Mesothelial cell of epicardium (in vitro differentiated cells): ENCODE measurements around the gene MTARC2. TPM values are rescaled to one million over a fixed set of nuclear protein-coding genes. Genes with fewer than 3 reads are reported as not detected.

Source experiments
- DNase-seq, 2 experiments: peaks; one replicate each; pipeline ENCODE4 v3.0.0; 2021; ENCODE audit warnings: low spot score in 2 of 2; ENCODE audit not compliant: unreplicated experiment in 2 of 2
- H3K27ac Mint-ChIP-seq: 2 replicates; pipeline ENCODE4 v1.8.0; 2021; ENCODE audit warnings: mixed read lengths
- H3K27me3 Mint-ChIP-seq: 2 replicates; pipeline ENCODE4 v1.8.0; 2021; ENCODE audit warnings: low read depth, mixed read lengths
- H3K36me3 Mint-ChIP-seq: 2 replicates; pipeline ENCODE4 v1.8.0; 2021; ENCODE audit warnings: mixed read lengths
- H3K4me1 Mint-ChIP-seq: 2 replicates; pipeline ENCODE4 v1.8.0; 2021; ENCODE audit warnings: mixed read lengths
- H3K4me3 Mint-ChIP-seq: 2 replicates; pipeline ENCODE4 v1.8.0; 2021; ENCODE audit warnings: mild to moderate bottlenecking, moderate library complexity, mixed read lengths
- H3K9me3 Mint-ChIP-seq: 2 replicates; pipeline ENCODE4 v1.8.0; 2021; ENCODE audit warnings: mixed read lengths
- total RNA-seq: library from RNA; stranded (reverse); gene quantifications from 3 replicates; pipeline ENCODE4 v1.2.1, GENCODE V29; 2021
- TF ChIP-seq, protein P1 (sequence below): fragments of 200-600 bp; sonication (generic); IDR thresholded peaks from one replicate; pipeline ENCODE4 v1.5.0; 2021; ENCODE audit warnings: antibody characterized with exemption; ENCODE audit not compliant: unreplicated experiment

MTARC2 gene
- total RNA-seq, 1 donor from 2014 or later: 12.5 TPM

DNA sequence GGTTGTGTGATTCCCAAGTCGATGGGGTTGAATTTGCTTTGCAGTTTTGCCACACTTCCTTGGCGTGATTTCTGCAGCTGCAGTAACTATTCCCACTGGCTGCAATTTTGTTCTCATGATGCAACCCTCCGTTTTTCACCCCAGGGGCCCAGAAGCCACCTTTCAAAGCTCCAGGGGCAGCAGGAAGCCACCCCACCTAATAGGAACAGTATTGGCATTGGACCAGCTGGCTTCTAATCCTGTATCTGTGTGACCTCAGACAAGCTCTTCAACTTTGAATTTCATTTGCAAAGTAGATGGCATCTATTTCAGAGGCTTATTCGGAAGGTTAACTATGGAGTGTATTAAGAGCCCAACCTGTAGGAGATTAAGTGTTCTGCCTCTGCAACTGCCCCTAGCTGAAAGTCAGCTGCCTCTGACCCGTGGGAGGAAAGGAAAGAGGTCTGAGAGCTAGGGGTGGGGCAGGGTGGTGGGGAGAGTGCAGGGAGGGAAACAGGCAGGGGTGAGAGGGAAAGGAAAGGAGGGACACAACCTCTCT lies 45.3 kb upstream of the MTARC2 start:
- Mint-ChIP-seq H3K4me1 (peaks cover 2% of the 10 kb centered on the region), H3K27me3 (no peaks in the 10 kb centered on the region), H3K9me3 (no peaks in the 10 kb centered on the region), H3K36me3 (no peaks in the 10 kb centered on the region), H3K4me3 (no peak overlapping the region), H3K27ac (no peak overlapping the region)
- DNase-seq: no peak
- TF ChIP-seq, protein P1, sequence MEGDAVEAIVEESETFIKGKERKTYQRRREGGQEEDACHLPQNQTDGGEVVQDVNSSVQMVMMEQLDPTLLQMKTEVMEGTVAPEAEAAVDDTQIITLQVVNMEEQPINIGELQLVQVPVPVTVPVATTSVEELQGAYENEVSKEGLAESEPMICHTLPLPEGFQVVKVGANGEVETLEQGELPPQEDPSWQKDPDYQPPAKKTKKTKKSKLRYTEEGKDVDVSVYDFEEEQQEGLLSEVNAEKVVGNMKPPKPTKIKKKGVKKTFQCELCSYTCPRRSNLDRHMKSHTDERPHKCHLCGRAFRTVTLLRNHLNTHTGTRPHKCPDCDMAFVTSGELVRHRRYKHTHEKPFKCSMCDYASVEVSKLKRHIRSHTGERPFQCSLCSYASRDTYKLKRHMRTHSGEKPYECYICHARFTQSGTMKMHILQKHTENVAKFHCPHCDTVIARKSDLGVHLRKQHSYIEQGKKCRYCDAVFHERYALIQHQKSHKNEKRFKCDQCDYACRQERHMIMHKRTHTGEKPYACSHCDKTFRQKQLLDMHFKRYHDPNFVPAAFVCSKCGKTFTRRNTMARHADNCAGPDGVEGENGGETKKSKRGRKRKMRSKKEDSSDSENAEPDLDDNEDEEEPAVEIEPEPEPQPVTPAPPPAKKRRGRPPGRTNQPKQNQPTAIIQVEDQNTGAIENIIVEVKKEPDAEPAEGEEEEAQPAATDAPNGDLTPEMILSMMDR: no peak

DNA sequence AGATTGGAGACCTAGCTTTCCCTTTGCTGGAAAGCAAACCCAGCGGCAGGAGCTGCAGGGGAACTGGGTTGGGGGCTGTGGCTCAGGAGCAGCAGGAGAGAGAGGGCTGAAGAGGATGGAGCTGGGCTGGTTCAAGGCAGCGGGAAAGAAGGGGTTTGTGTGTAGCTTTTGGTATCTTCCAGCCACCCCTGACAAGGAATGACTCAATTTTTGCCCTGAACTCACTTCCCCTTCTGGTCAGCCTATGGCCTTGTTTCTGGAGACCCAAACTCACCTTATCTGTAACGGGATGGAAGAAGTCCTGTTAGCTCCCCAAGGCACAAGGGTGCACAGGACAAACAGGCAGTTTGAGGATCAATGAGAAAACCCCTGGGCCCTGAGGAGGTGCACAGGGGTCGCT lies 44.8 kb upstream of the MTARC2 start:
- peaks cover 2% of the 10 kb centered on the region for H3K4me1 Mint-ChIP-seq
- no peak overlapping the region for H3K27ac Mint-ChIP-seq
- H3K27me3 Mint-ChIP-seq: no peaks in the 10 kb centered on the region
- DNase-seq: no peak
- TF ChIP-seq, protein P1: no peak
- H3K36me3 Mint-ChIP-seq: no peaks in the 10 kb centered on the region
- H3K9me3 Mint-ChIP-seq: no peaks in the 10 kb centered on the region
- no peak overlapping the region for H3K4me3 Mint-ChIP-seq

DNA sequence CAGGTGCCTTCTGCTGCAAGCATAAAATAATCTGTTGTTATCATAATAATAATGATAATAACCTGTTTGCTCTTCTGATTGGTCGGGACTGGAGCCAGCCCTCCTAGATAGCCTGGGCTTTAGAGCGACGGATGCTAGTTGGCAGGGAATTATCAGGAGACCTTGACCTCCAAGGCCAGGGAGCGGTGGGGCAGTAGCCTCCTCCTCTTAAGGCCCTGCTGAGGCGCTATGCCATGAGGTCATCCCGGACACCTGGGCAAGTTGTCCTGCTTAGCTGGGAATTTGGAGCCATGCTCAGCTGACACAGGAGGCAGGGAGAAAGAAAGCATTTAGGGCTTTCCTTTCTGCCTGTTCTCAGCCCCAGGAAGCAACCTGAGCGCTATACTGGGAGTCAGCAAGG lies 42.3 kb upstream of the MTARC2 start:
- Mint-ChIP-seq H3K27me3 (no peaks in the 10 kb centered on the region), H3K4me1 (no peaks in the 10 kb centered on the region), H3K36me3 (no peaks in the 10 kb centered on the region), H3K27ac (no peak overlapping the region), H3K9me3 (no peaks in the 10 kb centered on the region), H3K4me3 (no peak overlapping the region)
- TF ChIP-seq, protein P1: no peak
- DNase-seq: no peak

DNA sequence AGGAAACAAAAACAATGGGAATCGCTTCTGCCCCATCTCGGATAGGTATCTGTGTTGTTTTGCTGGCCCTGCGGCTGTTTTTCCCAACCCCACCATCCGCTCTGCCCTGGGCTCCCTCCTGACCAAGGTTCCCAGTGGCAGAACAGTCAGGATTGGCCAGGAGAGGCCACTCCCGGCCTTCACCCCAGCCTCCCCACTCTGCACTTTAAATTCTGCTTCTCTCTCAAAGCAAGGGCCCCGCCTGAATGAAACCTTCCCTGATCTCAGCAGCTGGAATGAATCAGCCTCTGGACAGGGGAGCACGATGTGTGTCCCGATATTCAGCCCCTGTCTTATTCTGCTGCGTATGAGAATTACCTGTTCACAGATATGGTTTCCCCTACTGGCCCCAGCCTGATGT lies 41.6 kb upstream of the MTARC2 start:
- TF ChIP-seq, protein P1: no peak
- Mint-ChIP-seq H3K4me1 (no peaks in the 10 kb centered on the region), H3K36me3 (no peaks in the 10 kb centered on the region), H3K27ac (no peak overlapping the region), H3K9me3 (no peaks in the 10 kb centered on the region), H3K27me3 (no peaks in the 10 kb centered on the region), H3K4me3 (no peak overlapping the region)
- DNase-seq: no peak

DNA sequence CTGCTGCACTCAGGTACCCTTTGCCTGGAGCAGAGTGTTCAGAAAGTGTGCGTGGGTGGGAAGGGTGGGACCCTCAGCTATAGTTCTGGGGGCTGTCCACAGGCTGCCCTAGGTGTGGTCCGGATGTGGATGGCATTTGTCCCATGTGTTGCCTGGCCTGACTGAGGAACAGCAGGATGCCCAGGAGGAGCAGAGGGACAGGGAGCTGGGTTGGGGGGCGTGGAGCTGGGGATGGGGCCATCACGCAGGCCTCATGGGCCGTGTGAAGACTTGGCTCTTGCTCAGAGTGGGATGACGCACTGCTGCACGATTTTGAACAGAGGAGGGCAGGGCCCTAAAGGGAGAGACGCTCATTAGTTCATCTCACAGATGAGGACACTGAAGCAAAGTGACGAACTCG lies 41.0 kb upstream of the MTARC2 start:
- no peaks in the 10 kb centered on the region for H3K4me1 Mint-ChIP-seq
- H3K9me3 Mint-ChIP-seq: no peaks in the 10 kb centered on the region
- no peak for DNase-seq
- no peak overlapping the region for H3K27ac Mint-ChIP-seq
- TF ChIP-seq, protein P1: no peak
- no peaks in the 10 kb centered on the region for H3K27me3 Mint-ChIP-seq
- H3K4me3 Mint-ChIP-seq: no peak overlapping the region
- H3K36me3 Mint-ChIP-seq: no peaks in the 10 kb centered on the region

DNA sequence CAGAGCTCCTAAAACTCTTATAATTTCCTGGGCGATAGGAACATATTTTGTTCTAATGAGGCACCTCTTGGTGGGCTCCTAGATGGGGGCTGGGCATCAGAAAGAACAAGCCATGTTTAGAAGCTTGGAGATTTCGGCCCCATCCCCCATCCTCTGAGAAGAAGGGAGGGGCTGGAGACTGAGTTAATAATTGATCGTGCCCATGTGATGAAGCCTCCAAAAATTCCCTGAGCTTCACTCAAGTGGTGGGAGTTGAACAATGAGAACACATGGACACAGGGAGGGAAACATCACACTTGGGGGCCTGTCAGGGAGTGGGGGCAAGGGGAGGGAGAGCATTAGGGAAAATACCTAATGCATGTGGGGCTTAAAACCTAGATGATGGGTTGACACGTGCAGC lies 39.9 kb upstream of the MTARC2 start:
- no peaks in the 10 kb centered on the region for H3K9me3 Mint-ChIP-seq
- DNase-seq: no peak
- TF ChIP-seq, protein P1: no peak
- H3K4me1 Mint-ChIP-seq: no peaks in the 10 kb centered on the region
- no peaks in the 10 kb centered on the region for H3K36me3 Mint-ChIP-seq
- H3K27ac Mint-ChIP-seq: no peak overlapping the region
- H3K27me3 Mint-ChIP-seq: no peaks in the 10 kb centered on the region
- no peak overlapping the region for H3K4me3 Mint-ChIP-seq
